Tibial nerve (tissue), 4 donors: ENCODE results near the gene AFF3. TPM values are rescaled to one million over a fixed set of nuclear protein-coding genes. Genes with fewer than 3 reads are reported as not detected.

Experiments
- DNase-seq, 2 donors: peaks; one replicate each; pipeline ENCODE4 v3.0.0-alpha.2; 2019; ENCODE audit warnings: low spot score in 2 of 2
- H3K27ac ChIP-seq, 4 donors: fragments of 200-600 bp; sonication (generic) in 3 of 4; one replicate each; pipeline ENCODE4 v1.5.1; 2017 to 2019; ENCODE audit warnings: mild to moderate bottlenecking in 1 of 4
- H3K27me3 ChIP-seq, 2 donors: fragments of 200-600 bp; sonication (generic) in 1 of 2; one replicate each; pipeline versions ENCODE4 v1.5.1 to v1.6.0; 2017 to 2019
- H3K36me3 ChIP-seq, 3 donors: fragments of 200-600 bp; sonication (generic); one replicate each; pipeline ENCODE4 v1.5.1; 2018 to 2019
- H3K4me1 ChIP-seq, 4 donors: fragments of 200-600 bp; sonication (generic) in 3 of 4; one replicate each; pipeline ENCODE4 v1.5.1; 2017 to 2019
- H3K4me3 ChIP-seq, 4 donors: fragments of 200-600 bp; sonication (generic) in 3 of 4; one replicate each; pipeline ENCODE4 v1.5.1; 2017 to 2019; ENCODE audit warnings: mild to moderate bottlenecking in 1 of 4, moderate library complexity in 1 of 4
- H3K9me3 ChIP-seq, 4 donors: fragments of 200-600 bp; sonication (generic) in 3 of 4; one replicate each; pipeline ENCODE4 v1.5.1; 2017 to 2019
- EP300 ChIP-seq, 2 donors: sonication (generic); formaldehyde crosslinking; IDR thresholded peaks; one replicate each; pipeline ENCODE4 v1.6.1; 2017; ENCODE audit warnings: antibody characterized with exemption in 2 of 2, mild to moderate bottlenecking in 1 of 2
- POLR2A ChIP-seq, 2 donors: fragments of 450-650 bp; IDR thresholded peaks; one replicate each; pipeline ENCODE4 v1.6.1; 2017; ENCODE audit warnings: antibody characterized with exemption in 2 of 2, mild to moderate bottlenecking in 2 of 2, moderate library complexity in 2 of 2
- WGBS, 2 donors: methylation state at CpG; one replicate each; pipeline ENCODE4 v1.1.5; 2018; 5-methylcytosine and 5-hydroxymethylcytosine counted together
- total RNA-seq, 4 donors: library from RNA; depleted of rRNA; stranded (reverse); fragments of >200 nt; gene quantifications; one replicate each; pipeline ENCODE4 v1.1.0, GENCODE V29; 2016
- TF ChIP-seq, protein P1 (sequence below), 5 experiments: fragments of 200-600 bp in 3 of 5; fragments of 450-650 bp in 2 of 5; sonication (generic) in 3 of 5; IDR thresholded peaks; one replicate each; pipeline ENCODE4 v1.5.1; 2016 to 2019; ENCODE audit warnings: antibody characterized with exemption in 5 of 5, mild to moderate bottlenecking in 3 of 5, moderate library complexity in 2 of 5

AFF3 gene
- total RNA-seq, 4 donors from 2014 or later: 7.2 to 36.0 (median 21.4) TPM

DNA sequence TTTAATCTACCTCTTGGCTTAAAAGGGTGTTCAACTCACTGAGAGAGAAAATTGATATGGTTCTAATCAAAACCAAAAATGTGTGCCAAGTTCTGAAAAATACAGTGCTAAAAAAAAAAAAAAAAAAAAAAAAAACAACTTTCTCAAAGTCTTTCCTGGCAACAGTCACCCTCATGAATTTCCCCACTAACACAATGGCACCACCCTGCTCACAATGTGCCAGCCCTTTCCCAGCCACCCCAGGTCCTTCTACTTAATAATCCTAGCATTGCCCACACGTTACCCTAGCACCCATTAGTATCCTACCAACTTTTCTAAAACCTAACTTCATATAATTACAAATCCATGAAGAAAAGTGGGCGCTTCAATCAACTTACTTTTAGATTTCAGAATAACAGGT is 106.4 kb downstream of the AFF3 start:
- Histone ChIP-seq H3K36me3 (no peaks in the 10 kb centered on the region), H3K27ac (no peak overlapping the region), H3K4me1 (no peaks in the 10 kb centered on the region), H3K4me3 (no peak overlapping the region), H3K27me3 (no peaks in the 10 kb centered on the region), H3K9me3 (peaks cover 0 to 3% (median 0%) of the 10 kb centered on the region in 4 donors)
- WGBS, 2 donors: 85 to 92% methylated on average over 2 of the region's 2 CpGs
- no peak for DNase-seq
- no peak for TF ChIP-seq POLR2A (IDR thresholded peaks at IDR 0.05)
- TF ChIP-seq, protein P1, sequence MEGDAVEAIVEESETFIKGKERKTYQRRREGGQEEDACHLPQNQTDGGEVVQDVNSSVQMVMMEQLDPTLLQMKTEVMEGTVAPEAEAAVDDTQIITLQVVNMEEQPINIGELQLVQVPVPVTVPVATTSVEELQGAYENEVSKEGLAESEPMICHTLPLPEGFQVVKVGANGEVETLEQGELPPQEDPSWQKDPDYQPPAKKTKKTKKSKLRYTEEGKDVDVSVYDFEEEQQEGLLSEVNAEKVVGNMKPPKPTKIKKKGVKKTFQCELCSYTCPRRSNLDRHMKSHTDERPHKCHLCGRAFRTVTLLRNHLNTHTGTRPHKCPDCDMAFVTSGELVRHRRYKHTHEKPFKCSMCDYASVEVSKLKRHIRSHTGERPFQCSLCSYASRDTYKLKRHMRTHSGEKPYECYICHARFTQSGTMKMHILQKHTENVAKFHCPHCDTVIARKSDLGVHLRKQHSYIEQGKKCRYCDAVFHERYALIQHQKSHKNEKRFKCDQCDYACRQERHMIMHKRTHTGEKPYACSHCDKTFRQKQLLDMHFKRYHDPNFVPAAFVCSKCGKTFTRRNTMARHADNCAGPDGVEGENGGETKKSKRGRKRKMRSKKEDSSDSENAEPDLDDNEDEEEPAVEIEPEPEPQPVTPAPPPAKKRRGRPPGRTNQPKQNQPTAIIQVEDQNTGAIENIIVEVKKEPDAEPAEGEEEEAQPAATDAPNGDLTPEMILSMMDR (IDR thresholded peaks at IDR 0.05): no peak
- no peak for TF ChIP-seq EP300 (IDR thresholded peaks at IDR 0.05)

DNA sequence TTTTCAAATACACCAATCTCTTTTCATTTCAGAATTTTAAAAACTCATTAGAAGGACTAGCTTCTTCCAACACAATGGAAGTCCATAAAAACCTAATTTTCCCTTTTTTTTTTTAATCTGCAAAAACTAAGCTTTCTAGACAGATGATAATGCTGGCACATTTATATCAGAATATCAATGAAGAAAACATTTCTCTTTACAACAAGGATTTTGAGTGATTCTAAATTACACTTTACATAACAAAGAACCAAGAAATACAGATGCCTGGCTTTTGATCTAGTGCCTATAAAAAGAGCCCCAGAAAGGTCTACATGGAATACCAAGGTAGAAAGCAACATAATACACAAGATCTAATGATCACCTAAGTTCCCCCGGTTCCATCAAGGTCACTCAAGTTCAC is 108.0 kb downstream of the AFF3 start:
- no peak overlapping the region for H3K27ac ChIP-seq
- peaks cover 0 to 9% (median 0%) of the 10 kb centered on the region in 4 donors for H3K9me3 ChIP-seq
- no peak overlapping the region for H3K4me3 ChIP-seq
- H3K27me3 ChIP-seq: no peaks in the 10 kb centered on the region
- WGBS, 2 donors: 90 to 96% methylated on average over 1 of the region's 1 CpG
- TF ChIP-seq POLR2A (IDR thresholded peaks at IDR 0.05): no peak
- TF ChIP-seq, protein P1 (IDR thresholded peaks at IDR 0.05): no peak
- TF ChIP-seq EP300 (IDR thresholded peaks at IDR 0.05): no peak
- H3K36me3 ChIP-seq: no peaks in the 10 kb centered on the region
- no peak for DNase-seq
- no peaks in the 10 kb centered on the region for H3K4me1 ChIP-seq

DNA sequence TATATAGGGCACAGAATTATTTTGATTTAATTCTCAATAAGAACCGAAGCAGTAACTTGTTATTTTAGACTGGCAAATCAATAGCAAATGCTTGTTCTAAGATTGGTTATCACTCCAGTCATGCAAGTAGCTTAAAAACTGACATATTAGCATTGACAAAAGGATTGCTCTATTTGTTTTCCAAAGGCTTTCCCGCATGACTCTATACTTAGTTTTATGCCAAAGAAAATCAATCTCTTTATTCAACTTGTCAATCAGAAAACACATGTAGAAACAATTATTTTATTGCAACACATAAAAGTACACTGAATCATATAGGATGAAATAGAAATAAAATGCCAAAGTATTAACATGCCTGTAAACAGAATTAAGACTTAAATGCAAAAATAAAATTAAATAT is 108.4 kb downstream of the AFF3 start:
- Histone ChIP-seq H3K9me3 (peaks cover 0 to 9% (median 0%) of the 10 kb centered on the region in 4 donors), H3K36me3 (no peaks in the 10 kb centered on the region), H3K27me3 (no peaks in the 10 kb centered on the region), H3K27ac (no peak overlapping the region), H3K4me3 (no peak overlapping the region), H3K4me1 (no peaks in the 10 kb centered on the region)
- TF ChIP-seq EP300 (IDR thresholded peaks at IDR 0.05) (no peak), POLR2A (IDR thresholded peaks at IDR 0.05) (no peak)
- TF ChIP-seq, protein P1 (IDR thresholded peaks at IDR 0.05): no peak
- no peak for DNase-seq
- WGBS, 2 donors: 61 to 66% methylated on average over 2 of the region's 2 CpGs

DNA sequence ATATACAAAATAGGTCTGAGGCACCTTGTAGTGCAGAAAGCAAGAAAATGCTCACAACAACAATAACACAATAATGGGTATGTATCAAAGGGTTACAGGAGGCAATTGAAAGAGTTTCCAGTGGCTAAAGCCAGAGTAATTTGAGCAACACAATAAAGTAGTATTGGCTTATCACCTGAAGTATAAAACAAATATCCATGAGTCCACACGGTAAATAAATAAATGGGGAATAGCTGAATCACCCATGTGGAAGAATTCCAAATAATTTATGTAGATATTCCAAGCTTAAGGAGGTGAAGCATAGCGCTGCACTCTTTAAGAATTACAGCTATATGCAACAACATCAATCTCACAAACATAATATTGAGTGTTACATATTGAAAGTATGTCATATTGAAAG is 110.8 kb downstream of the AFF3 start:
- H3K27me3 ChIP-seq: no peaks in the 10 kb centered on the region
- no peaks in the 10 kb centered on the region for H3K4me1 ChIP-seq
- H3K9me3 ChIP-seq: peaks cover 0 to 9% (median 0%) of the 10 kb centered on the region in 4 donors
- no peak overlapping the region for H3K4me3 ChIP-seq
- no peak for DNase-seq
- H3K36me3 ChIP-seq: no peaks in the 10 kb centered on the region
- WGBS, 2 donors: 87 to 92% methylated on average over 2 of the region's 2 CpGs
- TF ChIP-seq EP300 (IDR thresholded peaks at IDR 0.05) (no peak), POLR2A (IDR thresholded peaks at IDR 0.05) (no peak)
- TF ChIP-seq, protein P1 (IDR thresholded peaks at IDR 0.05): no peak
- no peak overlapping the region for H3K27ac ChIP-seq

DNA sequence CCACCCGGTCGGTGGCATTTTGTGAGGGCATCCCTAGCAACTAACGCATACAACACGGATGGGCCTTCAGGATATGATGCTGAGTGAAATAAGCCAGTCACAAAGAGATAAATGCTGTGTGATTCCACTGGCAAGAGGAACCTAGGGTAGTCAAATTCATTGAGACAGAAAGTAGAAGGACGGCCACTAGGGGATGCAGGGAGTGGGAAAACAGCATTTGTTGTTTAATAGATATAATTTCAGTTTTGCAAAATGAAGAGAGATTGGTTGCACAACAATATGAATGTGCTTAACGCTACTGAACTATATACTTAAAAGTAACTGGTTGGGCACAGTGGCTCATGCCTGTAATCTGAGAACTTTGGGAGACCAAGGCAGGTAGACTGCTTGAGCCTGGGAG is 112.9 kb downstream of the AFF3 start:
- DNase-seq: no peak

More for the DNA sequence above, 112.9 kb downstream of the AFF3 start:
- TF ChIP-seq POLR2A (IDR thresholded peaks at IDR 0.05): no peak
- no peak for TF ChIP-seq EP300 (IDR thresholded peaks at IDR 0.05)
- TF ChIP-seq, protein P1 (IDR thresholded peaks at IDR 0.05): no peak
- Histone ChIP-seq H3K27me3 (no peaks in the 10 kb centered on the region), H3K9me3 (peaks cover 0 to 9% (median 0%) of the 10 kb centered on the region in 4 donors), H3K4me3 (no peak overlapping the region), H3K27ac (no peak overlapping the region), H3K4me1 (no peaks in the 10 kb centered on the region), H3K36me3 (no peaks in the 10 kb centered on the region)
- 90 to 94% methylated on average over 6 of the region's 6 CpGs for WGBS, 2 donors
